Activated CD4-positive, alpha-beta memory T cell treated with anti-CD3 and anti-CD28 coated beads for 36 hours (primary cell): ENCODE measurements around the gene COL16A1. TPM values are rescaled to one million over a fixed set of nuclear protein-coding genes. Genes with fewer than 3 reads are reported as not detected.

Experiments
- CTCF ChIA-PET: fragments of 350-600 bp; sonication (Branson Sonifier 250); formaldehyde crosslinking; loops from one replicate; lab custom pipeline; 2021; ENCODE audit warnings: antibody characterized with exemption, inconsistent platforms; lab: Charles Lee
- POLR2A ChIA-PET: fragments of 350-600 bp; sonication (Branson Sonifier 250); formaldehyde crosslinking; loops from one replicate; lab custom pipeline; 2021; ENCODE audit warnings: antibody characterized with exemption; lab: Charles Lee
- DNase-seq: peaks from one replicate; pipeline ENCODE4 v3.0.0-alpha.2; 2020
- H3K27ac Mint-ChIP-seq: one replicate; pipeline ENCODE4 v1.8.0; 2021; ENCODE audit warnings: mixed read lengths
- H3K27me3 Mint-ChIP-seq: one replicate; pipeline ENCODE4 v1.8.0; 2021; ENCODE audit warnings: mixed read lengths
- H3K36me3 Mint-ChIP-seq: one replicate; pipeline ENCODE4 v1.8.0; 2021; ENCODE audit warnings: mixed read lengths
- H3K4me1 Mint-ChIP-seq: one replicate; pipeline ENCODE4 v1.8.0; 2021; ENCODE audit warnings: low read depth, mixed read lengths
- H3K4me3 Mint-ChIP-seq: one replicate; pipeline ENCODE4 v1.8.0; 2021; ENCODE audit warnings: mild to moderate bottlenecking, mixed read lengths
- H3K9me3 Mint-ChIP-seq: one replicate; pipeline ENCODE4 v1.8.0; 2021; ENCODE audit warnings: mixed read lengths
- intact Hi-C: fragments of 100-400 bp; cut with micrococcal nuclease; formaldehyde crosslinking; loops from one replicate; pipeline ENCODE4 v1.15.1; 2023
- total RNA-seq, 2 experiments: library from RNA; stranded (reverse); gene quantifications; one replicate each; pipeline ENCODE4 v1.2.3, GENCODE V29; 2021

Gene COL16A1
- total RNA-seq, 2 experiments from 2014 or later: 0.12 to 0.45 TPM

- DNase-seq: no peak
- Mint-ChIP-seq H3K27me3 (no peaks in the 10 kb centered on the region), H3K9me3 (no peaks in the 10 kb centered on the region), H3K4me3 (no peak overlapping the region), H3K27ac (no peak overlapping the region), H3K36me3 (no peaks in the 10 kb centered on the region), H3K4me1 (peaks cover 2% of the 10 kb centered on the region)
- ChIA-PET POLR2A (no interaction called here), CTCF (no interaction called here)
- intact Hi-C loops: no loop called here
These were observed 10.6 kb downstream of the COL16A1 start for GRCh38 chr1:31693231-31693630.

- Mint-ChIP-seq H3K4me3 (no peak overlapping the region), H3K27ac (no peak overlapping the region), H3K36me3 (no peaks in the 10 kb centered on the region), H3K27me3 (no peaks in the 10 kb centered on the region), H3K4me1 (no peaks in the 10 kb centered on the region), H3K9me3 (no peaks in the 10 kb centered on the region)
- no peak for DNase-seq
- ChIA-PET CTCF (no interaction called here), POLR2A (no interaction called here)
- intact Hi-C loops: no loop called here
These were observed 11.9 kb downstream of the COL16A1 start for GRCh38 chr1:31691951-31692350.

GRCh38 chr1:31691446-31691845 lies 12.4 kb downstream of the COL16A1 start:
- DNase-seq: no peak
- Mint-ChIP-seq H3K4me1 (no peaks in the 10 kb centered on the region), H3K27ac (no peak overlapping the region), H3K9me3 (no peaks in the 10 kb centered on the region), H3K4me3 (no peak overlapping the region), H3K36me3 (no peaks in the 10 kb centered on the region), H3K27me3 (peaks cover 2% of the 10 kb centered on the region)
- CTCF ChIA-PET: no interaction called here
- POLR2A ChIA-PET: no interaction called here
- intact Hi-C loops: no loop called here

GRCh38 chr1:31690921-31691320 lies 12.9 kb downstream of the COL16A1 start:
- Mint-ChIP-seq H3K9me3 (no peaks in the 10 kb centered on the region), H3K4me1 (no peaks in the 10 kb centered on the region), H3K27ac (no peak overlapping the region), H3K36me3 (no peaks in the 10 kb centered on the region), H3K27me3 (peaks cover 2% of the 10 kb centered on the region), H3K4me3 (no peak overlapping the region)
- POLR2A ChIA-PET: no interaction called here
- CTCF ChIA-PET: no interaction called here
- intact Hi-C loops: no loop called here
- no peak for DNase-seq

- Mint-ChIP-seq H3K4me1 (no peaks in the 10 kb centered on the region), H3K27me3 (peaks cover 5% of the 10 kb centered on the region), H3K4me3 (no peak overlapping the region), H3K36me3 (no peaks in the 10 kb centered on the region), H3K9me3 (no peaks in the 10 kb centered on the region), H3K27ac (no peak overlapping the region)
- no peak for DNase-seq
- intact Hi-C loops: no loop called here
- ChIA-PET CTCF (no interaction called here), POLR2A (no interaction called here)
These were observed 14.0 kb downstream of the COL16A1 start for GRCh38 chr1:31689854-31690253.

GRCh38 chr1:31689379-31689778 lies 14.4 kb downstream of the COL16A1 start:
- CTCF ChIA-PET: interaction anchor here (1.7 kb wide), 1 partner anchor 100 kb away, joined by 4 read pairs; no protein-coding TSS in a partner anchor
- no peak for DNase-seq
- H3K9me3 Mint-ChIP-seq: no peaks in the 10 kb centered on the region
- no peaks in the 10 kb centered on the region for H3K36me3 Mint-ChIP-seq
- no peak overlapping the region for H3K4me3 Mint-ChIP-seq
- peaks cover 7% of the 10 kb centered on the region for H3K27me3 Mint-ChIP-seq
- intact Hi-C loops: no loop called here
- POLR2A ChIA-PET: no interaction called here
- H3K27ac Mint-ChIP-seq: no peak overlapping the region
- H3K4me1 Mint-ChIP-seq: no peaks in the 10 kb centered on the region

GRCh38 chr1:31688233-31688918 lies 15.4 kb downstream of the COL16A1 start:
- DNase-seq: no peak
- no peaks in the 10 kb centered on the region for H3K4me1 Mint-ChIP-seq
- intact Hi-C loops: no loop called here
- POLR2A ChIA-PET: no interaction called here
- peaks cover 8% of the 10 kb centered on the region for H3K27me3 Mint-ChIP-seq
- H3K36me3 Mint-ChIP-seq: no peaks in the 10 kb centered on the region
- no peak overlapping the region for H3K4me3 Mint-ChIP-seq
- no peaks in the 10 kb centered on the region for H3K9me3 Mint-ChIP-seq
- CTCF ChIA-PET: interaction anchor here (1.7 kb wide), 1 partner anchor 101 kb away, joined by 4 read pairs; no protein-coding TSS in a partner anchor
- no peak overlapping the region for H3K27ac Mint-ChIP-seq

GRCh38 chr1:31687601-31688000 lies 16.2 kb downstream of the COL16A1 start:
- no peak for DNase-seq
- H3K4me1 Mint-ChIP-seq: no peaks in the 10 kb centered on the region
- ChIA-PET CTCF (interaction anchor here (1.7 kb wide), 1 partner anchor 102 kb away, joined by 4 read pairs; no protein-coding TSS in a partner anchor), POLR2A (no interaction called here)
- H3K36me3 Mint-ChIP-seq: no peaks in the 10 kb centered on the region
- H3K4me3 Mint-ChIP-seq: no peak overlapping the region
- peaks cover 8% of the 10 kb centered on the region for H3K27me3 Mint-ChIP-seq
- no peak overlapping the region for H3K27ac Mint-ChIP-seq
- no peaks in the 10 kb centered on the region for H3K9me3 Mint-ChIP-seq
- intact Hi-C loops: no loop called here

GRCh38 chr1:31685795-31686194 lies 18.0 kb downstream of the COL16A1 start:
- Mint-ChIP-seq H3K4me1 (no peaks in the 10 kb centered on the region), H3K27ac (no peak overlapping the region), H3K27me3 (peaks cover 10% of the 10 kb centered on the region), H3K36me3 (no peaks in the 10 kb centered on the region), H3K4me3 (no peak overlapping the region), H3K9me3 (no peaks in the 10 kb centered on the region)
- DNase-seq: no peak
- CTCF ChIA-PET: interaction anchor here (1.3 to 1.5 kb wide), 2 partner anchors 21 to 60 kb away, joined by 3 read pairs; no protein-coding TSS in a partner anchor
- POLR2A ChIA-PET: no interaction called here
- intact Hi-C loops: no loop called here

GRCh38 chr1:31683997-31684396 lies 19.8 kb downstream of the COL16A1 start:
- intact Hi-C loops: no loop called here
- H3K4me3 Mint-ChIP-seq: no peak overlapping the region

GRCh38 chr1:31681415-31681814 lies 22.4 kb downstream of the COL16A1 start:
- no peaks in the 10 kb centered on the region for H3K36me3 Mint-ChIP-seq
- ChIA-PET POLR2A (no interaction called here), CTCF (interaction anchor here (2.2 kb wide), 1 partner anchor 35 kb away, joined by 4 read pairs; no protein-coding TSS in a partner anchor)
- no peaks in the 10 kb centered on the region for H3K4me1 Mint-ChIP-seq
- H3K27me3 Mint-ChIP-seq: peaks cover 9% of the 10 kb centered on the region
- DNase-seq: no peak
- intact Hi-C loops: no loop called here
- H3K4me3 Mint-ChIP-seq: no peak overlapping the region
- H3K9me3 Mint-ChIP-seq: no peaks in the 10 kb centered on the region
- no peak overlapping the region for H3K27ac Mint-ChIP-seq

More at GRCh38 chr1:31683997-31684396, 19.8 kb downstream of the COL16A1 start:
- Mint-ChIP-seq H3K36me3 (no peaks in the 10 kb centered on the region), H3K27me3 (peaks cover 10% of the 10 kb centered on the region), H3K27ac (no peak overlapping the region), H3K4me1 (no peaks in the 10 kb centered on the region), H3K9me3 (no peaks in the 10 kb centered on the region)
- CTCF ChIA-PET: interaction anchor here (1.2 kb wide), 1 partner anchor 32 kb away, joined by 3 read pairs; no protein-coding TSS in a partner anchor
- peak; percentile 16 for DNase-seq
- POLR2A ChIA-PET: no interaction called here

- H3K9me3 Mint-ChIP-seq: no peaks in the 10 kb centered on the region
- H3K4me3 Mint-ChIP-seq: no peak overlapping the region
- CTCF ChIA-PET: interaction anchor here (0.6 to 2.2 kb wide), 3 partner anchors 10 to 1330 kb away, joined by 3 to 4 read pairs (median 3); no protein-coding TSS in a partner anchor
- no peak overlapping the region for H3K27ac Mint-ChIP-seq
- no peak for DNase-seq
- peaks cover 5% of the 10 kb centered on the region for H3K27me3 Mint-ChIP-seq
- H3K36me3 Mint-ChIP-seq: no peaks in the 10 kb centered on the region
- intact Hi-C loops: no loop called here
- no peaks in the 10 kb centered on the region for H3K4me1 Mint-ChIP-seq
- POLR2A ChIA-PET: no interaction called here
These were observed 24.1 kb downstream of the COL16A1 start for GRCh38 chr1:31679676-31680230.
